Measurements from ENCODE around the gene E2F8.

E2F8 gene

DNA sequence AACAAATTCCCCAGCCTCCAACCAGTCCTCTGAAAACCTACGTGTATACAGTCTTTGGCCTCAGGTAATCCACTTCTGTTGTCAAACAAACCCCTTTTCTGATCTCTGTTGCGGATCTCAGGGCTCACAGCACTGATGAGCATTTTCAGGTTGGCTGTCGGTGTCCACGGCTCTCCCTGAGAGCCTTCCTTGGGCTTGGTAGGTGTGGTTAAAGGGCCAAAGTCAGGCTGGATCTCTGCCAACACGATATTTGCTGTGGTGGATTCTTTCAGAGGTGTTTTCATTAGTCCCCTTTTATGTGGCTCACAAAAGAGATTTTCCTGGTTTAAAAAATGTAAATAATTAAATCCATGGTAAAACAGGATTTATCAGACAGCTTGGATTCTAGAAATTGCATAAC, 2.9 kb downstream of the E2F8 start:
- Histone ChIP-seq H3K27ac (ENCODE audit: low read length, poor library complexity, severe bottlenecking) (no peak overlapping the region), H3K27me3 (ENCODE audit: control insufficient read depth in 1 of 2, insufficient read depth in 1 of 2, low read length in 2 of 2) (peaks cover 12% of the 10 kb centered on the region in 2 experiments), H2BK5ac (ENCODE audit: low read depth, low read length, poor library complexity, severe bottlenecking) (no peak overlapping the region), H3K4me3 (ENCODE audit: insufficient read depth in 1 of 2, low read depth in 1 of 2, low read length in 2 of 2) (no peak overlapping the region), H3K4ac (ENCODE audit: low read depth in 1 of 2, low read length in 2 of 2) (no peak overlapping the region), H2BK12ac (ENCODE audit: low read length in 2 of 2) (no peak overlapping the region), H2AFZ (ENCODE audit: low read depth, low read length) (no peak overlapping the region), H2AK5ac (ENCODE audit: low read length, severe bottlenecking) (no peak overlapping the region), H3K36me3 (ENCODE audit: control insufficient read depth in 1 of 2, insufficient read depth in 2 of 2, low read depth in 1 of 2, low read length in 2 of 2) (no peaks in the 10 kb centered on the region), H2BK15ac (ENCODE audit: low read depth, poor library complexity, severe bottlenecking) (no peak overlapping the region), H2BK120ac (ENCODE audit: low read depth, low read length) (no peak overlapping the region), H3K14ac (ENCODE audit: low read length in 2 of 2) (no peak overlapping the region), H3K79me1 (replicated peaks; ENCODE audit: low read length, poor library complexity, severe bottlenecking) (peaks cover 5% of the 10 kb centered on the region), H3K23ac (ENCODE audit: low read length in 2 of 2) (no peak overlapping the region), H4K8ac (ENCODE audit: low read length) (no peak overlapping the region), H3K9ac (ENCODE audit: low read length) (no peak overlapping the region), H3K18ac (ENCODE audit: low read depth in 1 of 2, low read length in 2 of 2) (no peak overlapping the region), H3K4me1 (ENCODE audit: control insufficient read depth, insufficient read depth, low read depth, low read length) (peaks cover 18% of the 10 kb centered on the region), H3K4me2 (ENCODE audit: low read length, poor library complexity, severe bottlenecking) (peak overlapping the region; percentile 60), H3K9me3 (ENCODE audit: control insufficient read depth, low read length) (no peaks in the 10 kb centered on the region), H4K91ac (ENCODE audit: low read length) (no peak overlapping the region)
- no peak for DNase-seq
- WGBS = 97% methylated on average over 5 of the region's 5 CpGs

DNA sequence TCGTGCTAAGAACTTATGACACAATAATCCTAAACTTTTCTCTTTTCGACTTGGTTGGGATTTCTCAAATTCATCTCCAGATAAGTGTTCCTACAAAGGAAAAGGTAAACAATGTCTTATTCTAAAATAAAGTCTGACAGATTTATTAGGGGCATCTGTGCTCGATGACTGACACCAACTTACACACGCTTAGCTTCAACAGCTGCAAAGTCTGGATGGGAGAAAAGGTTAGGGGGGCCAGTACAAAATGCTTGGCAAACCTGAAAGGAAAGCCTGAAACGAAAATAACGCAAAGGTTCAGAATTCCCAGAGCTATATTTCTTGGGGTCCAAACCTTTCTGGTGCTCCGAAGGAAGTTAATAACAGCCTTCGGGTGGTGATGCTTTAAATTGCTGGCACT, 3.4 kb downstream of the E2F8 start:
- no peaks in the 10 kb centered on the region for H3K36me3 ChIP-seq (ENCODE audit: control insufficient read depth in 1 of 2, insufficient read depth in 2 of 2, low read depth in 1 of 2, low read length in 2 of 2)
- DNase-seq = no peak
- H2AK5ac ChIP-seq (ENCODE audit: low read length, severe bottlenecking) = no peak overlapping the region
- no peak overlapping the region for H4K8ac ChIP-seq (ENCODE audit: low read length)
- no peak overlapping the region for H3K4me3 ChIP-seq (ENCODE audit: insufficient read depth in 1 of 2, low read depth in 1 of 2, low read length in 2 of 2)
- H3K4me2 ChIP-seq (ENCODE audit: low read length, poor library complexity, severe bottlenecking) = peak overlapping the region; percentile 60
- peaks cover 5% of the 10 kb centered on the region for H3K79me1 ChIP-seq (replicated peaks; ENCODE audit: low read length, poor library complexity, severe bottlenecking)
- peaks cover 15% of the 10 kb centered on the region for H3K4me1 ChIP-seq (ENCODE audit: control insufficient read depth, insufficient read depth, low read depth, low read length)
- peak overlapping the region; percentile 16 for H3K27ac ChIP-seq (ENCODE audit: low read length, poor library complexity, severe bottlenecking)
- no peak overlapping the region for H2AFZ ChIP-seq (ENCODE audit: low read depth, low read length)
- H3K27me3 ChIP-seq (ENCODE audit: control insufficient read depth in 1 of 2, insufficient read depth in 1 of 2, low read length in 2 of 2) = peaks cover 7 to 8% of the 10 kb centered on the region in 2 experiments
- no peak overlapping the region for H3K4ac ChIP-seq (ENCODE audit: low read depth in 1 of 2, low read length in 2 of 2)
- H3K9ac ChIP-seq (ENCODE audit: low read length) = no peak overlapping the region
- 96% methylated on average over 8 of the region's 8 CpGs for WGBS
- no peaks in the 10 kb centered on the region for H3K9me3 ChIP-seq (ENCODE audit: control insufficient read depth, low read length)
- H3K23ac ChIP-seq (ENCODE audit: low read length in 2 of 2) = no peak overlapping the region
- no peak overlapping the region for H2BK120ac ChIP-seq (ENCODE audit: low read depth, low read length)
- H2BK5ac ChIP-seq (ENCODE audit: low read depth, low read length, poor library complexity, severe bottlenecking) = no peak overlapping the region
- H2BK15ac ChIP-seq (ENCODE audit: low read depth, poor library complexity, severe bottlenecking) = no peak overlapping the region
- no peak overlapping the region for H2BK12ac ChIP-seq (ENCODE audit: low read length in 2 of 2)
- H3K18ac ChIP-seq (ENCODE audit: low read depth in 1 of 2, low read length in 2 of 2) = no peak overlapping the region
- no peak overlapping the region for H4K91ac ChIP-seq (ENCODE audit: low read length)
- no peak overlapping the region for H3K14ac ChIP-seq (ENCODE audit: low read length in 2 of 2)

DNA sequence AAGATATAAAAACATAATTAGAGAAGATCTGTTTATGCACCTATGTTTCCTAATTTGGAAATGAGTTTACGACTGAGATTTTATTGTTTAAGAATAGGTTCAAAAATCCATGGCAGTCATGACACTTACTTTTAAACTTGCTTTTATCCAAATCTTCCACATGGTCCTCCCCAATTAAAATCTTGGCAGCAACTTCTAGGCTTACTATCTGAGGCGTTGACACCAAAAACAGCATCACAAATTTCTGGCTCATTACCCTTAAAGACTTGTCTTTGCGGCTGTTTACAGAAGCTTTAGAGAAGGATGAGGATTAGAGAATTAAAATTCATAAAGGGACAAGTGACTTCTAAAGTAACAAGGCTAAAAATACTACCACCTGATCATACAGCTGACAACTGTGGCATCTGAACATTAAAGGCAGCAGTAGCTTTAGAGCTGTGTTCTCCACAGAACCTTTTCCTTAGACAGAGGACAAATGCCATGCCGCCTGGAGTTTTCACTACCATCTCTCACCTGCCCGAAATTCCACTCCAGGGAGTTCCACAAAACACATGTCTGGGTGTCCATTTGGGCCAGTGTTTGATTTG, 6.4 kb downstream of the E2F8 start:
- Histone ChIP-seq H3K36me3 (ENCODE audit: control insufficient read depth in 1 of 2, insufficient read depth in 2 of 2, low read depth in 1 of 2, low read length in 2 of 2) (peaks cover 0 to 4% of the 10 kb centered on the region in 2 experiments), H3K27ac (ENCODE audit: low read length, poor library complexity, severe bottlenecking) (no peak overlapping the region), H3K9ac (ENCODE audit: low read length) (no peak overlapping the region), H3K4me3 (ENCODE audit: insufficient read depth in 1 of 2, low read depth in 1 of 2, low read length in 2 of 2) (no peak overlapping the region), H2BK5ac (ENCODE audit: low read depth, low read length, poor library complexity, severe bottlenecking) (no peak overlapping the region), H3K9me3 (ENCODE audit: control insufficient read depth, low read length) (no peaks in the 10 kb centered on the region), H3K27me3 (ENCODE audit: control insufficient read depth in 1 of 2, insufficient read depth in 1 of 2, low read length in 2 of 2) (no peaks in the 10 kb centered on the region), H3K79me1 (replicated peaks; ENCODE audit: low read length, poor library complexity, severe bottlenecking) (peaks cover 1% of the 10 kb centered on the region), H3K18ac (ENCODE audit: low read depth in 1 of 2, low read length in 2 of 2) (no peak overlapping the region), H4K8ac (ENCODE audit: low read length) (no peak overlapping the region), H3K14ac (ENCODE audit: low read length in 2 of 2) (no peak overlapping the region), H3K23ac (ENCODE audit: low read length in 2 of 2) (no peak overlapping the region), H4K91ac (ENCODE audit: low read length) (no peak overlapping the region), H2AFZ (ENCODE audit: low read depth, low read length) (no peak overlapping the region), H2AK5ac (ENCODE audit: low read length, severe bottlenecking) (no peak overlapping the region), H3K4me2 (ENCODE audit: low read length, poor library complexity, severe bottlenecking) (no peak overlapping the region), H3K4me1 (ENCODE audit: control insufficient read depth, insufficient read depth, low read depth, low read length) (peaks cover 3% of the 10 kb centered on the region), H2BK12ac (ENCODE audit: low read length in 2 of 2) (no peak overlapping the region), H2BK15ac (ENCODE audit: low read depth, poor library complexity, severe bottlenecking) (no peak overlapping the region), H2BK120ac (ENCODE audit: low read depth, low read length) (no peak overlapping the region), H3K4ac (ENCODE audit: low read depth in 1 of 2, low read length in 2 of 2) (no peak overlapping the region)
- no peak for DNase-seq
- WGBS = 100% methylated on average over 2 of the region's 5 CpGs

DNA sequence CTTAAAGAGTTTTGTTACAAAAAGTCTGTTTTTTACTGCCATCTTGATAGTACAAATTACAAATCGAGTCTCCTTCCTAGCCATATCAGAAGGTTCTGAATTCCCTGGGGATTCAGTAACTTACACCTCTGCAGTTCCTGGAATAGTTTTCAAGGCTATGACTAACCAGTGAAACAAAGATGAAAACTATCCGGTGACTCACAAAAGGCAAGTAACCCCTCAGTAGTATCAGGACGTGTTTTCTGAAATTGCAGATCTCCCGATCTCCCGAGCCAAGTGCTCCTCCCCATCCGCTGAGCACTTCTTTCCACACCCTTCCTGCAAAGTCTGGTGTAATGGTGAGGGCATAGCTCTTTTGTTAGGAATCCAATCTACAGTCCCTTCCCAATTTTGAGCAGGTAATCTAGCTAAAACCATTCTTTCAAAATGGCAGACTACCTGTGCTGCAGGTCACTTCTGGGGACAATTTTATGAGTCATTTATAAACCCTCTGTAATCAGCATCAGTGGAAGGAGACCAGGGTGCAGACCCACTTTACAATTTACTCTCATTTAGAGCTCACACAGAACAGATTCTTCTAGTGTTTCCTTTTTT, 7.7 kb downstream of the E2F8 start:
- Histone ChIP-seq H2AFZ (ENCODE audit: low read depth, low read length) (no peak overlapping the region), H3K23ac (ENCODE audit: low read length in 2 of 2) (no peak overlapping the region), H3K36me3 (ENCODE audit: control insufficient read depth in 1 of 2, insufficient read depth in 2 of 2, low read depth in 1 of 2, low read length in 2 of 2) (peaks cover 0 to 4% of the 10 kb centered on the region in 2 experiments), H3K18ac (ENCODE audit: low read depth in 1 of 2, low read length in 2 of 2) (no peak overlapping the region), H3K4me3 (ENCODE audit: insufficient read depth in 1 of 2, low read depth in 1 of 2, low read length in 2 of 2) (no peak overlapping the region), H2AK5ac (ENCODE audit: low read length, severe bottlenecking) (no peak overlapping the region), H4K8ac (ENCODE audit: low read length) (no peak overlapping the region), H4K91ac (ENCODE audit: low read length) (no peak overlapping the region), H3K14ac (ENCODE audit: low read length in 2 of 2) (no peak overlapping the region), H2BK120ac (ENCODE audit: low read depth, low read length) (no peak overlapping the region), H3K4ac (ENCODE audit: low read depth in 1 of 2, low read length in 2 of 2) (no peak overlapping the region), H3K27ac (ENCODE audit: low read length, poor library complexity, severe bottlenecking) (peak overlapping the region; percentile 3), H2BK5ac (ENCODE audit: low read depth, low read length, poor library complexity, severe bottlenecking) (no peak overlapping the region), H3K79me1 (replicated peaks; ENCODE audit: low read length, poor library complexity, severe bottlenecking) (no peaks in the 10 kb centered on the region), H3K4me2 (ENCODE audit: low read length, poor library complexity, severe bottlenecking) (no peak overlapping the region), H2BK15ac (ENCODE audit: low read depth, poor library complexity, severe bottlenecking) (no peak overlapping the region), H3K9me3 (ENCODE audit: control insufficient read depth, low read length) (no peaks in the 10 kb centered on the region), H3K27me3 (ENCODE audit: control insufficient read depth in 1 of 2, insufficient read depth in 1 of 2, low read length in 2 of 2) (no peaks in the 10 kb centered on the region), H2BK12ac (ENCODE audit: low read length in 2 of 2) (no peak overlapping the region), H3K9ac (ENCODE audit: low read length) (no peak overlapping the region), H3K4me1 (ENCODE audit: control insufficient read depth, insufficient read depth, low read depth, low read length) (peaks cover 3% of the 10 kb centered on the region)
- 26% methylated on average over 5 of the region's 6 CpGs for WGBS
- peak; percentile 51 for DNase-seq
